Measurements from ENCODE around the gene PTPRM.

Gene PTPRM

DNA sequence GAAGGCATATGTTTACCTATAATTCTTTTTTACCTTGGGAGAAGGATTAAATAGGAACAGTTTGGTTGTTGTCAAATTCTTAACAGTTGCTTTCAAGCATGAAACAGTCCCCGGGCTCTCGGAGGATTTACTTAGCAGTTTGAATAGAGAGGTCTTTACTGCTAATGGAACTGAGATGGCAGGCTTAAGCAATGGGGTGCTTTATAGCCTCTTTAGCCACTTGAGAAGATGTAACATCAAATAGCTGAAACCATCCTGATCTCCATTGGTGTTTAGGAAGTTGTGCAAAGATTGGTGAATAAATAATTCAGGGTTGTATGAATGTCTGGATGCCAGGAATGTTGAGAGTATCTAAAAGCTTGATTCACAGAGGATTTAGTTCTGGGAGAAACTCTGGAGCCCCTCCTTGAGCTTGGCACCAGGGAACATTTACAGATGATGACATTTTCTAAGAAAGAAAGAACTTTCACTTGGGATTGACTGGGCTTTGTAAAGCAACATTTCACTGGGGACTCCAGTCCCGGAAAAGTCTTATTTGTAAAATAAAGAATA lies 51.9 kb downstream of the PTPRM start:
- FAIRE-seq (no peak), DNase-seq (ENCODE audit: insufficient read length) (no peak)
- TF ChIP-seq POLR2AphosphoS5 (IDR thresholded peaks at IDR 0.05; ENCODE audit: low read depth, low read length) (no peak), POLR2A (IDR thresholded peaks at IDR 0.05; ENCODE audit: low read depth, low read length) (no peak), TAF1 (IDR thresholded peaks at IDR 0.05; ENCODE audit: borderline replicate concordance, low read depth, low read length) (no peak)

DNA sequence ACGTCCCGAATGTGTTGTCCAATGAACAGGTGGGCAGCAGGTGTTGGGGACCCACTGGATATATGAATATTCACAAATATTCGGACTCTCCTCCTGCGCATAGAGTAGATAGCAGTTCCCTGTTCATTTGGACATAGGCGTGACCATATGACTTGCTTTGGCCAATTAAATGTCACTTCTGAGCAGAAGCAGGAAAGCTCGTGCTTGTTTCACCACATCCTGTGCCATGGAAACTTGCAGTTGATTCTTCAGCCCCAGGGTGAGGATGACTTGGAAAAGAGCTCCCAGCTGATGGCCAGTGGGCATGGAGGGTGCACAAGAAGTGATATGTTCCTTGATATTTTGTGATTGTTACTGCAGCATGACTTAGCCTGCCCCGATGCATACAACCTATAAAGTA lies 52.6 kb downstream of the PTPRM start:
- FAIRE-seq (no peak), DNase-seq (ENCODE audit: insufficient read length) (no peak)
- TF ChIP-seq POLR2AphosphoS5 (IDR thresholded peaks at IDR 0.05; ENCODE audit: low read depth, low read length) = no peak
- TF ChIP-seq POLR2A (IDR thresholded peaks at IDR 0.05; ENCODE audit: low read depth, low read length) = no peak
- TF ChIP-seq TAF1 (IDR thresholded peaks at IDR 0.05; ENCODE audit: borderline replicate concordance, low read depth, low read length) = no peak

DNA sequence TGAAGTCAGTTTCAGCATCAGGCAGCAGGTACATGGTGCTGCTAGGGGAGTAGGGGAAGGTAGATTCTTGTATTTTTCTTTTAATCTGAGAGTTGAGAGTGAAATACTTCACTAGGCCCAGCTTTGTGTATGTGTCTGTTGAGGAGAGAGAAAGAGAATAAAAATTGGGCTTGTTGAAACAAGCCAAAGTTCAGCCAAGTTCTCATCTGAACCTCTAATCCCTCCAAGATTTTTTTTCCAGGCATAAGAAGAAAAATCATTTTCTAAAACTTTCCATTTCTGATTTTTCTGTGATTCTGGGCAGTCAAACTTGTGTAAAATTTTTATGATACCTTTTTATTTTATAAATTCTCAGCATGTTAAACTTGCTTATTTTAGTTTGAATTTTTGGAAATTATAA lies 55.6 kb downstream of the PTPRM start:
- FAIRE-seq = no peak
- DNase-seq (ENCODE audit: insufficient read length) = no peak
- TF ChIP-seq POLR2AphosphoS5 (IDR thresholded peaks at IDR 0.05; ENCODE audit: low read depth, low read length) (no peak), POLR2A (IDR thresholded peaks at IDR 0.05; ENCODE audit: low read depth, low read length) (no peak), TAF1 (IDR thresholded peaks at IDR 0.05; ENCODE audit: borderline replicate concordance, low read depth, low read length) (no peak)

DNA sequence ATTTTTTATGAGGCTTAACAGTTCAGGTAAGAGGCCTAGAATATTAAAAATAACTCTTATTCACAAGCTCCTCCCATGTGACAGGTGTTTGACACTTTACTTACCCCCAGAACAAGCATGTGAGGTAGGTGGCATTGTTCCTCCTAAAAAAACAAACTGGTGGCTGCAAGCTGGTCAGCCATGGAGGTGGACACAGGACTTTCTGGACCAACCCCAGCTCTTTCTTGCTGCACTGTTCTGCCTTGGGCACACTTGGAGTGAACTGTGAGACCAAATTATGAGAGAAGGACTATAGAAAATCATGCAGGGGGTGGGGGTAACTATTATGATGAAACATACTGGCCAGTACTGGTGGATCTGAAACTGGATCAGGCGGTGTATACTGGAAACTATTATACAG lies 56.6 kb downstream of the PTPRM start:
- DNase-seq (ENCODE audit: insufficient read length) = no peak
- no peak for FAIRE-seq
- no peak for TF ChIP-seq POLR2A (IDR thresholded peaks at IDR 0.05; ENCODE audit: low read depth, low read length)
- no peak for TF ChIP-seq TAF1 (IDR thresholded peaks at IDR 0.05; ENCODE audit: borderline replicate concordance, low read depth, low read length)
- TF ChIP-seq POLR2AphosphoS5 (IDR thresholded peaks at IDR 0.05; ENCODE audit: low read depth, low read length) = no peak

DNA sequence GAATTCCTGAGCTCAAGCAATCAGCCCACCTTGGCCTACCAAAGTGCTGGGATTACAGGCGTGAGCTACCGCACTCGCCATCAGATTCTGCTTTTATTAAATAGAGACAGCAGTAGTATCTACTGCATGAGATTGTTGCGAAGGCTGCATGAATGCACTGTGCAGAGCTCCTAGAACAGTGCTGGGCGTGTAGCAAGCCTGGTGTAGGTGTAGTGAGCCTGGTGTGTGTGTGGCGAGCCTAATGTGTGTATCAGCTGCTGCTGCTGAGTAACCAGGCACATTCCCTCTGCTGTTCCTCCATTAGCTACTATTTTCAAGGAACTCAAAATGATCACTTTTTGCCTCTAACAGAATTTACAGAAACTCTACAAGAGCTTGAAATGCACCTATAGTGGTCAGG lies 57.6 kb downstream of the PTPRM start:
- TF ChIP-seq POLR2AphosphoS5 (IDR thresholded peaks at IDR 0.05; ENCODE audit: low read depth, low read length) (no peak), TAF1 (IDR thresholded peaks at IDR 0.05; ENCODE audit: borderline replicate concordance, low read depth, low read length) (no peak)
- no peak for FAIRE-seq
- no peak for DNase-seq (ENCODE audit: insufficient read length)

DNA sequence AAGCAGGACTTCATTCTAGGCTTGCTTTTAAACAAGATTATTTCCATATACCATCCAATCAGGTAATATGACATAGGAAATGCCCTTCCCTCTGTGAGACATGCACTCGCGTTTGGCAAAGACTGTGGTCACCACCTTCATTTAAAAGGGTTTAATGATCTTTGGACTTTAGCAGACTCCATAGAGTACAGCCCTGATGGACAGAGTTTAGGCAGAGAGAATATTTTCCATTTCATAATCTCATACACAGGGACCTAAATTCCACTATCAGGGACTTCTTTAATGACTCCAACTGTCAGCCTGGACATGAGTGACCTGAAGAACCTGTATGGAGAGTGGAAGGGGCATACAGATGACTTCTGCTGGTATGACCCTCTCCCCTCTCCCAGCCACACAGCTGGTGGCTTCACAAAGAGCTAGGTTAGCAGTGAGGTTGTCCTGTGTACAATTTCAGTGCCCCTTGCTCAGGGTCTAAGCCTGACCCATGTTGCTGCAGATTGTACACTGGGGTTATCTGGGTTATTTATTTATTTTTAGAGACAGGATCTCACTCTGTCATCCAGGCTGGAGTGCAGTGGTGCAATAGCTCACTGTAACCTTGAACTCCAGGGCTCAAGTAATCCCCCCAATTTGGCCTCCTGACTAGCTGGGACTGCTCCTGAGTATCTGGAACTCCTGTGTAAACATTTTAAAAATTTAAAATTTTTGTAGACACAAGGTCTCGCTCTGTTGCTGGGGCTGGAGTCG lies 59.2 kb downstream of the PTPRM start:
- TF ChIP-seq POLR2A (IDR thresholded peaks at IDR 0.05; ENCODE audit: low read depth, low read length) = no peak
- TF ChIP-seq TAF1 (IDR thresholded peaks at IDR 0.05; ENCODE audit: borderline replicate concordance, low read depth, low read length) = no peak
- no peak for TF ChIP-seq POLR2AphosphoS5 (IDR thresholded peaks at IDR 0.05; ENCODE audit: low read depth, low read length)
- DNase-seq (ENCODE audit: insufficient read length) = no peak
- FAIRE-seq = no peak

DNA sequence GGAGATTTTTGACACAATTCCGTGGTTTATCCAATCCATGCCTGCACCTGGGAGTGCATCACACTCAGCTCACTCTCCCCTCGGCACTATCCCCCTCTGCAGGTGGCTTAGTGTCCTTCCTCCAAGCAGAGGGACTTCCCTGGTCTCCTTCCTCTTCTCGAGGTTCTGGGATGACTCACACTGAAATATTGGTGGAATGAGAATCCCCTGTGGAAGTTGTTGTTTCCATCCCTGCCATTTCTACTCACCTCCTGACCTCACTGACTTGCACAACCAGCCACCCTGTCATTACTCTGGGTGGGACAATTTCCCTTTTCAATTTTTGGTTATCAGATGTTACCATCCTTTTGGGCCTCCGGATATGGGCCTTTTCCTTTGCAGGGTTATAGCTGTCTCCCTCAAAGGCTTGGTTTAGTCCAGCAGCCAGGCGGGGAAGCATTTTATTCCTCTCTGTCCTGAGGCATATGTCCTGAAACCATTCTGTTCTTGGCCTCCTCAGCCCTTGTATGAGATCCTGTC lies 59.9 kb downstream of the PTPRM start:
- TF ChIP-seq POLR2A (IDR thresholded peaks at IDR 0.05; ENCODE audit: low read depth, low read length) (no peak), TAF1 (IDR thresholded peaks at IDR 0.05; ENCODE audit: borderline replicate concordance, low read depth, low read length) (no peak), POLR2AphosphoS5 (IDR thresholded peaks at IDR 0.05; ENCODE audit: low read depth, low read length) (no peak)
- no peak for DNase-seq (ENCODE audit: insufficient read length)

DNA sequence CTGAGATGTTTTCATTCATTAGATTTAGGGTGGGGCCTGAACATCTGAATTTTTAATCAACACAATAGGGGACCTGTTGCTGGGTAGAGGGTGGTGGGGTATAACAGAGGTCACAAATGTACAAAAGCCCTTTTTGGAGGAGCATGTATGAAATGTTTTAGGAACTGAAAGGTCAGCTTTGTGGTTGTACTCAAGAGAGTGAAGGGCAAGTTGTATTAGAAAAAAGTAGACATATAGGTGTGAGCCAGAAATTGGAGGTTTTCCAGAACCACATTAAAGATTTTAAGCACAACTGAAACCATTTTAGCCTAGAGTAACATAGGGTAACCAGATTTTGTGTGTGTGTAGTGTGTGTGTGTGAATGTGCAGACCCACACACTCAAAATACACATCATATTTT lies 62.3 kb downstream of the PTPRM start:
- FAIRE-seq (no peak), DNase-seq (ENCODE audit: insufficient read length) (no peak)
- TF ChIP-seq POLR2AphosphoS5 (IDR thresholded peaks at IDR 0.05; ENCODE audit: low read depth, low read length) (no peak), POLR2A (IDR thresholded peaks at IDR 0.05; ENCODE audit: low read depth, low read length) (no peak), TAF1 (IDR thresholded peaks at IDR 0.05; ENCODE audit: borderline replicate concordance, low read depth, low read length) (no peak)

More for the DNA sequence above, 59.9 kb downstream of the PTPRM start:
- FAIRE-seq = no peak

DNA sequence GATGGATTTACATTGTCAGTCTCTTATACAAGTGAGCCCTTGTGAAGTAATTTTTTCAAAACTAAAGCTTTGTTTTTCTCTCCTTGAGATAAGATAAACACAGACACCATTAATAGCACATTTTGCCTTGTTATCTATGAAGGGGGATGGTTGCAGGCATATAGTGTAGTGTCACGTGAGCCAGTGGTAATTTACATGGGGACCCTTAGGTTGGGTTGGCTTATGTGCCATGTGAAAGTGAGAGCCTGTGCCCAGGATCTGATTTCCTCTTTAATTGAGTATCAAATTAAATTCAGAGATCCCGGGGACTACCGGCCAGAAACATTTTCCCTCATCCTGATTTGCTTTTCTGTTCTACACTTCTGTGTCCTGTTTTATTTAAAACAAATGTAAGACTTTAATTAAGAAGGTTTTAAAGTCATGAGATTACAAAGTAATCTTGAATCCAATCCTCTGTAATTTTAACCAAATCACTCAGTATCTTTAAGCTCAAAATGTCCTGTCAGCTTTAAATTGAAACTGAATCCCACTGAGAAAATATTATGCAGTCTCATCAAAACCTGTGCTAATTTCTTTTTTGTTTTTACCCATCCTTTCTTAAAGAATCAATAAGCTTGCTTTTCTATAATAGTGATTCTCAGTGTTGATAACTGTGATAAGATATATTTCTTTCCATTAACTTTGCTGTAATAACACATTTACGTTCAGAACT lies 63.8 kb downstream of the PTPRM start:
- TF ChIP-seq TAF1 (IDR thresholded peaks at IDR 0.05; ENCODE audit: borderline replicate concordance, low read depth, low read length) = no peak
- no peak for TF ChIP-seq POLR2A (IDR thresholded peaks at IDR 0.05; ENCODE audit: low read depth, low read length)
- no peak for TF ChIP-seq POLR2AphosphoS5 (IDR thresholded peaks at IDR 0.05; ENCODE audit: low read depth, low read length)

DNA sequence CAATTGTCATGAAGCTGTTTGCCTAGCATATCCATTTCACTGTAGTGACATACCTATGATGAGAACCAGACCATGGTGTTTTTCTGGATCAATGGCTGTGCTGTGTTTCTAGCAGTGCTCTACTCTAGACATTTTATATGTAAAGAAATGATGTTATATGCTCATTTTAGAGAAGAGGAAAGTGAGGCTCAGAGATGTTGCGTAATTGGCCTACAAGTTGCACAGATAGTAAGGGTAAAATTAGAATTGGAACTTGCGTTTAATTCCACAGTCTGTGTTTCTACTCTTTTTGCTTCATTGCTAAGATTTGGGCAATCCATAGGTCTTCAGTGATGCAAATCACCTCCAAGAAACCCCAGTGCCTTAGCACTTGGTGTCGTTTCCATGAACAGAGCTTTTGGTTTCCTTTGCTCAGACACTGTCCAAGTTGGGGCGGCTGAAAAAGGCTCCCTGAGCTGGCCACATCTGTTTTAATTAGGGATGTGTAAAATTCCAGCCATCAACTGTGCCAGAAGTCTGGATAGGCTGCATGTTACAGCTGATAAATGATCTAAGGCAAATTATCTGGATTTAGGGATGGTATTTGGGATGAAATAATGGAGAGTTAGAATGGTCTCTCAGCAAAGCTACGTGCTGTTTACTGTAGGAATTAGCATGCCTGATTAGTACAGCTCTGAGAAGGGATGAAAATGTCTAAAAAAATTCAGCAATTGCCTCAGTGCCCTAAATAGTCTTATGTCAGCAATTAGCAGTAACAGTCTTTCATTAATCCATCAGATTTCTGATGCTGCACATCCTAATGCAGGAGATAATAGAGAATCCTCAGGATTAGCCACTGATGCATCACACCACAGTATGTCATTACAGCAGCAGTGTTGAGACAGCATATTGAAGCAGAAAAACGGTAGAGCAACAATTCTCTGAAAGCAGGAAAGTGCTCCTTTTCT lies 65.3 kb downstream of the PTPRM start:
- no peak for FAIRE-seq
- DNase-seq (ENCODE audit: insufficient read length) = no peak
- TF ChIP-seq TAF1 (IDR thresholded peaks at IDR 0.05; ENCODE audit: borderline replicate concordance, low read depth, low read length) (no peak), POLR2AphosphoS5 (IDR thresholded peaks at IDR 0.05; ENCODE audit: low read depth, low read length) (no peak), POLR2A (IDR thresholded peaks at IDR 0.05; ENCODE audit: low read depth, low read length) (no peak)

More for the DNA sequence above, 63.8 kb downstream of the PTPRM start:
- no peak for FAIRE-seq
- no peak for DNase-seq (ENCODE audit: insufficient read length)

DNA sequence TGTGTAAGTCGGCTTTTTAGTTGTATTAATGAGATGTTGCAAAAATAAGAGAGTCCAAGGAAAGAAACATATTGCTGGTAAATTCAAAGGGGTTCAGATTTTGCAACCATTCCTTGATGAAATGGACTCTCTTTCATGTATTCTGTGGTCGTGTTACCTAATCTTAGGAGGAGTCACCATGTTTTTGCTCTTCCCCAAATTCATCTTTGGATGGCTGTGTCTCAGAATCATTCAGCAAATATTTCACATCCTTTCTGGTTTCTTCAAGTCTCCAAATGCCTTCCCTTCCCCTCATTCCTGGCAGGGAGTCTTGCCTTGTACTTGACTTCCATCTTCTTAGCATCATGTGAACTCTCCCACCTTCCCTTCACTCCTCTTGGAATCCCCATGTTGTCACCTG lies 66.1 kb downstream of the PTPRM start:
- no peak for TF ChIP-seq POLR2A (IDR thresholded peaks at IDR 0.05; ENCODE audit: low read depth, low read length)
- TF ChIP-seq POLR2AphosphoS5 (IDR thresholded peaks at IDR 0.05; ENCODE audit: low read depth, low read length) = no peak
- no peak for TF ChIP-seq TAF1 (IDR thresholded peaks at IDR 0.05; ENCODE audit: borderline replicate concordance, low read depth, low read length)
- no peak for DNase-seq (ENCODE audit: insufficient read length)
- FAIRE-seq = no peak

Measured in GM12892 (cell line).